ENCODE data around the gene SDF2. TPM values are rescaled to one million over a fixed set of nuclear protein-coding genes. Genes with fewer than 3 reads are reported as not detected.
A peak's percentile ranks its signal among the peaks of the same experiment; 100 is the strongest.

SDF2 gene
- total RNA-seq, 1 experiment from 2014 or later = 79.9 TPM

- in situ Hi-C loops (cut with HindIII; ENCODE audit: low pct_unique_long_range_greater_than_20kb, low sequenced_read_pairs) = no loop called here
- DNase-seq (ENCODE audit: low read depth) = peak; percentile 92
Observed at GRCh38 chr17:28644787-28645575, 16.7 kb downstream of the SDF2 start, which contains the start of gene BLTP2. Gene BLTP2 (minus strand): TSS chr17:28645158. CDS start chr17:28645056, 102 bp downstream.

GRCh38 chr17:28643983-28644786, 17.5 kb downstream of the SDF2 start:
- DNase-seq (ENCODE audit: low read depth) = peak; percentile 34
- in situ Hi-C loops (cut with HindIII; ENCODE audit: low pct_unique_long_range_greater_than_20kb, low sequenced_read_pairs) = no loop called here

DNA sequence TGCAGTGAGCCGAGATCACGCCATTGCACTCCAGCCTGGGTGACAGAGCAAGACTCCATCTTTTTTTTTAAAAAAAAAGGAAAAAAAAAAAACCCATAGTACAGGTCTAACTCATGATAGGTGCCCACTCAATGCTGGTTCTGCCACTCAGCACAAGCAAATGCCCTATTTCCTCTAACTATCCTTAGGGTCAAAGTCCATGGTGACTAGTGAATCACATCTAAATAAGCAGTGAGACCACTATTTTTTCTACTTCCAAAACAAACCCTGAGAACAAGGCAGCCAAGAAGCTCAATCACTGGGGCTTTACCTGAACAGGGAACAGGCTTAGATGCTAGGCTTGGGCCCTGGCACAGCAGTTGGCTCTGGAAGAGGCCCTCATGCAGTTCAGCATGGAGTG, 20.1 kb downstream of the SDF2 start:
- in situ Hi-C loops (cut with HindIII; ENCODE audit: low pct_unique_long_range_greater_than_20kb, low sequenced_read_pairs) = no loop called here
- DNase-seq (ENCODE audit: low read depth) = peak; percentile 41

DNA sequence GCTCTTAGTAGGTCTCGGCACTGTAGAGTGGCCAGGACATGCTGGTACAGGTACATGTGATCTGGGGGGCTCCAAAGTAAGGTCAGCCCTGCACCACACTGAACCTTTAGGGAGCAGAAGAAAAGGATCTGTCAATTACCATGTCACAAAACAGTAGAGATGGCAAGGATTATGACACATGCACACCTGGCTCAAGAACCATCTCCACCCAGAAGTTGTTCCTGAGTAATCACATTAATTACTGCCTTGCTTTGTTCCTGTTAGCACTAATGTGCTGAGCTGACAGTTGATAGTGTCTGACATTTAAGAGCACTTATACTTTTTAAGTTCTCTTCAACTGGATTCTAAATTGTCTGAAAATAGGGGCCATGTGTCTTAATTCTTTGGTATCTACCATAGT, 26.2 kb downstream of the SDF2 start:
- in situ Hi-C loops (cut with HindIII; ENCODE audit: low pct_unique_long_range_greater_than_20kb, low sequenced_read_pairs) = no loop called here
- DNase-seq (ENCODE audit: low read depth) = no peak

GRCh38 chr17:28634206-28634865, 27.4 kb downstream of the SDF2 start:
- in situ Hi-C loops (cut with HindIII; ENCODE audit: low pct_unique_long_range_greater_than_20kb, low sequenced_read_pairs) = no loop called here
- DNase-seq (ENCODE audit: low read depth) = no peak

GRCh38 chr17:28626818-28627217, 34.9 kb downstream of the SDF2 start:
- DNase-seq (ENCODE audit: low read depth) = no peak
- in situ Hi-C loops (cut with HindIII; ENCODE audit: low pct_unique_long_range_greater_than_20kb, low sequenced_read_pairs) = no loop called here

DNA sequence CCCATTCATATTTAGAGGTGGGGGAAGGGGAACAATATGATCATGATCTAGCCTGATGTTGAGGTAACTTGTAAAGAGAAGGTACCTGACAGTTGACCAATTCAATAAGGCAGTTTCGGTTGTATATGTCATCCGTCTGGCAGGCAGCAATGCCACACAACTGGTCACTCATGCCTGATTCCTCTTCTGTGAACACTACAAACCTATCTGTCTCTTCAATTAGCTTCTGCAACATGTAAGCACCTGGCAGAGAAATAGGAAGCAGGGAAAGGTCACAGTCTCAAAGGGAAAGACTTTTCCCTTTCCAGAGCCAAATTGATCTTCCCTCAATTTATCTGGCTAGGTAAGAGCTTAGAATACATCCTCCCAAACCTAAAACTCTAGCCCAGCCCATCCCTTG, 37.6 kb downstream of the SDF2 start:
- in situ Hi-C loops (cut with HindIII; ENCODE audit: low pct_unique_long_range_greater_than_20kb, low sequenced_read_pairs) = no loop called here
- no peak for DNase-seq (ENCODE audit: low read depth)

DNA sequence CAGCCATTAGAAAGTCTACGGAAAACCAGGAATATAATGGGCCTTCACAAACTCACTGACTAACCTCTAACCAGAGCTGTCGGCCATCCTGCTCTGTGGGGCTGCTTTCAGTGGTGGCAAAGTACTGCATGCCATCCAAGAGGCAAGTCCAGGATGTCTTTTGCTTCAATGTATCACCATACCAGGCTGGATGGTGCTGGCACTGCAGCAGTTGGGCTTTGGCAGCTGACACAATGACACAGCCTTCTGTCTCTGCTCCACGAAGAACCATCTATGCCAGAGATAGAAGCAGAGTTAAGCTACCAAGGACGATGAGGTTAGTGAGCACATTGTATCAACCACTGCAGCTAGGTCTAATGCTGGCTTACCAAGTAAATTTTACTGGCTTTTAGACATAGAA, 38.0 kb downstream of the SDF2 start:
- in situ Hi-C loops (cut with HindIII; ENCODE audit: low pct_unique_long_range_greater_than_20kb, low sequenced_read_pairs) = no loop called here

DNA sequence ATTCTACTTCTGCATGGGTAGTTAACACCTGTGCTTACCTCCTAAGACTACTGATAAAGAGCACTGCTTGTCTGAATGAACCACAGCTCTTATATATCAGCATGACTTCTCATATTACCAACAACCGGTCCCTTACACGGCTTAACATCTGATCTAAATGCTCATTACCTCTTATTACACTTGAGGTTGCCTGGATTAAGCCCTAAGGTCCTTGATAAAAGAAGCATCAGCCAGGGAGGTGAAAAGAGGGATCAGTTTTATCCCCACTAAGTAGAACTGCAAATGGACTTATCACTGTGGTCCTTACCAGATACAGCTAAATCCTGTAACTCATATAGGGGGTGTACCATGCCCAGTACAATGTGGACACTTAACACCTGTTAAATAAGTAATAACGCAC, 39.5 kb downstream of the SDF2 start:
- in situ Hi-C loops (cut with HindIII; ENCODE audit: low pct_unique_long_range_greater_than_20kb, low sequenced_read_pairs) = no loop called here
- no peak for DNase-seq (ENCODE audit: low read depth)

More for the DNA sequence above, 38.0 kb downstream of the SDF2 start:
- no peak for DNase-seq (ENCODE audit: low read depth)

- DNase-seq (ENCODE audit: low read depth) = no peak
- in situ Hi-C loops (cut with HindIII; ENCODE audit: low pct_unique_long_range_greater_than_20kb, low sequenced_read_pairs) = no loop called here
Observed at GRCh38 chr17:28620010-28620409, 41.7 kb downstream of the SDF2 start.

DNA sequence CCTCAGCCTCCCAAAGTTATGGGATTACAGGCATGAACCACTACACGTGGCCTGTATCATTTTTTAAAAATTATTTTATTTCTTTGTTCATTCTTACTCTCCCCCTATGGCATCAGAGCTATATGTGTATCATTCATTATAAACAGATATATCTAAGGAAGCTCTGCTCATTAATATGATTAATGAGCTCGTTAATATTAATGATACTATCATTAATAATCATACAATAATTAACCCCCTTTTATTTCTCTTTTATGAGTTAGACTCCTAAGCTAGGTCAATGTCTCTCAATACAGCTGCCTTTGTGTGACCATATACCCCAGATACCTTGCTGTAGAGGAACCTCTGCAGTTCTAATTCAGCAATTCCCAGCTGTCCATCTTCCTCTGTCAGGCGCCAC, 43.2 kb downstream of the SDF2 start:
- in situ Hi-C loops (cut with HindIII; ENCODE audit: low pct_unique_long_range_greater_than_20kb, low sequenced_read_pairs) = no loop called here
- no peak for DNase-seq (ENCODE audit: low read depth)

GRCh38 chr17:28616281-28616680, 45.4 kb downstream of the SDF2 start:
- no peak for DNase-seq (ENCODE audit: low read depth)
- in situ Hi-C loops (cut with HindIII; ENCODE audit: low pct_unique_long_range_greater_than_20kb, low sequenced_read_pairs) = no loop called here

DNA sequence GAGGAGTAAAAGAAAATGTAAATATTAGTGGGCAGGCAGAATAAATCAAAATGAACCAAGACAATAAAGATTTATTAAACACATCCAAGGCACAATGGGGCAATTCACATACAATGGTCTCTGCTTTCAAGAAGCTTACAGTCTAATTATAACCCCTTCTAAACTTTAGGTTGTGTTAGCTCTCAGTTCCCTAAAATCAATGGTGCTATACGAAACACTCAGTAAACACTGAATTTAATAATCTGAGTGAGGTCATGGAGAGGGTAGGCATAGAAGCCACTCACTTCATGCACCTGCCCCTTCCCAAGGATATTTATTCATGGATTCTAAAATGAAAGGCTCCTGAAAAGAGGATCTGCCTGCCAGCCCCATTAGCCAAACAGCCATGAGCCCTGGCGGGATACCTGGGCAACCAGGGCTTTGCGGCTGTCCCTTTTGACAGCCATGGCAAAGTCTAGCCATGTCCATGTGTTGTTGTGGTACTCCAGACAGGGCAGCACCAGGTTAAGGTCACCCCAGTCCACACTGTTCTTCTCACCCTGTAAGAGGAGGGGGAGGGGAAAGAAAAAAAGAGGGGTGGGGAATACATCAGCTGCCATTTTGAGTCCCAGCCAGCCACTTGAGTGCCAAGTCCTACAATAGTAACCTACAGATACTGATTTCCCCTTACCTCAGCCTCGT, 46.3 kb downstream of the SDF2 start:
- in situ Hi-C loops (cut with HindIII; ENCODE audit: low pct_unique_long_range_greater_than_20kb, low sequenced_read_pairs) = no loop called here
- DNase-seq (ENCODE audit: low read depth) = no peak

DNA sequence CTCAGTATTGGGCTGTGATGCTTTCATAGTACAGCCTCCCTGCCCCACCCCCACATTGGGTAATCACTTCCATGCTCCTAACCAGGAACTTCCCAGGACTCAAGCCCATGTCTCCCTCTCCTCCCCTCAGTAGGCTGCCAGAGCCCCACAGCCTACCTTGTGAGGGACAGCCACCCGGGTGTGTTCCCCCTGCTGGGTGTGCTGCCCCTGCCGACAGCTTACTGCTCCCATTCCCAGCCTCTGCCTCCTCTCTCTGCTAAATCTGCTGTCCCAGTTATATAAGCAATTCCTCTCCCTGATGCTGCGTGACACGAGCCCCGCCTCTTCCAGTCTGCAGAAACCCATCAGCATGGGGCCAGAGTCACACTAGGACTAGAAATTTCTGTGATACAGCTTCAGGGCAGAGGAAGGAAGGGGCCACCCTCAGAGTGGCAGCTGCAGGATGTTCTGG, 47.8 kb downstream of the SDF2 start, which contains the start of gene RSKR:
Gene RSKR (minus strand): TSS at position 255 of the 451 bp plus-strand sequence. CDS start 24 bp downstream, at position 231.
- in situ Hi-C loops (cut with HindIII; ENCODE audit: low pct_unique_long_range_greater_than_20kb, low sequenced_read_pairs) = no loop called here
- no peak for DNase-seq (ENCODE audit: low read depth)

DNA sequence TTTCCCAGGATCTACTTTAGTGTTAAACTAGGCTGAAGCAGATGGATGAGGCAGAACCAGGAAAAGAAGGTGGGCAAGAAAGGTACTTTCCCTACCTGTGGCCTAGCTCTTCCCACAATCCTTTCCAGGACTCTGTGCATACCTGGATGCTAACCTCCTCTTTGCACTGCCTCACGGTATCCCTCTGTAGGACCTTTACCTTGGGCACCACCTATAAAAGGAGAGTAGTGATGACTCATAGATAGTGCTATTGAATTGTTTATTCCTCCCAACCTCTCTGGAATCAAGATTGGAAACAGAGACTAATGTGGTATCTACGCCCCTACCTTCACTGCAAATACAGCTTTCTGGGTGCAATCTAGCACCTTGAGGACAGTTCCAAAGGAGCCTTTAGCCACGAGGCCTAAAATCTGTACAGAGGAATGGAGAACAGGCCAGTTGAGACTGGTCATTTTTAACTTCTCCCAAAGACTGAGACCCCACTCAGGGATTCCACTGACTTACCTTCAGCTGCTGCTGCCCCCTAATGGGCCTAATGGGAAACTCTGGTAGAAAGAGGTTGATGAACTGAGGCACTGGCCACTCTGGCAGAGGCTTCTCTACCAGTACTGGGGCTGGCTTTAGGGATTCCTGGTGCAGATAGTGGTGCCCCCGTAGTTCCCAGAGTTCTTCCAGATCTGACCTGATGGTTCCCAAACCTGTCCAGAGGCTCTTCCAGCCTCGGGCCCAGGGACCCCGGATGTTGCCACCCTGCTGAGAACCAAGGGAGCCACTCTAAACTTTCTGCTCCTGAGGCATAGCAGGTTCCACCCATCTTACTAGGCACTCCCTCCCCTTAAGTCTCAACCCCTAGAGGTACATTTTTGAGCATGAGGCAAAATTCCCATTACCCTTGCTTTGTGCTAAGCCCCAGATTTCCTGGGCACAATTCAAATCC, 48.5 kb downstream of the SDF2 start:
- in situ Hi-C loops (cut with HindIII; ENCODE audit: low pct_unique_long_range_greater_than_20kb, low sequenced_read_pairs) = no loop called here
- DNase-seq (ENCODE audit: low read depth) = peak; percentile 14

GRCh38 chr17:28612531-28612930, 49.2 kb downstream of the SDF2 start:
- in situ Hi-C loops (cut with HindIII; ENCODE audit: low pct_unique_long_range_greater_than_20kb, low sequenced_read_pairs) = no loop called here
- DNase-seq (ENCODE audit: low read depth) = no peak

DNA sequence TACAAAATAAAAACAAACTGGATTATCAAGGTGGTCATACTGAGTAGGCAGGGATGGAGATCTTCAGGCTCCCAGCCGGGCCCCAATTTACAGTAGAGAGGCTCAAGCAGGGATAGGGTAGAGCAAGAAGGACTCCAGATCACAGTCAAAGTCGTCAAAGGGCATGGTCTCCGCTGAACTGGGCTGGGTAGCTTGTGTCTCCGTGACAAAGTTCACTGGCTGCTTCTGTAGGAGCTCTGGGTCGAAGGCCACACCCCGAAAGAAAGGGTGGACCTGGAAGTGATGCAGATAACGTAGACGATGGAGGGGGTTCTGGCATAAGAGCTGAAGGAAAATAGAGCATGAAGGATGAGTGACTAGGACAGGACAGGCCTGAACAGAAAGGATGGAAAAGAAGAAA, 51.3 kb downstream of the SDF2 start:
- no peak for DNase-seq (ENCODE audit: low read depth)
- in situ Hi-C loops (cut with HindIII; ENCODE audit: low pct_unique_long_range_greater_than_20kb, low sequenced_read_pairs) = no loop called here

Data from Caki2 (cell line).